ELR (cell line): ENCODE measurements around the gene WBP11.

ENCODE experiments used
- DNase-seq: peaks from one replicate; pipeline ENCODE4 v3.0.0-alpha.2; 2015; ENCODE audit warnings: low read depth

The WBP11 gene

DNA sequence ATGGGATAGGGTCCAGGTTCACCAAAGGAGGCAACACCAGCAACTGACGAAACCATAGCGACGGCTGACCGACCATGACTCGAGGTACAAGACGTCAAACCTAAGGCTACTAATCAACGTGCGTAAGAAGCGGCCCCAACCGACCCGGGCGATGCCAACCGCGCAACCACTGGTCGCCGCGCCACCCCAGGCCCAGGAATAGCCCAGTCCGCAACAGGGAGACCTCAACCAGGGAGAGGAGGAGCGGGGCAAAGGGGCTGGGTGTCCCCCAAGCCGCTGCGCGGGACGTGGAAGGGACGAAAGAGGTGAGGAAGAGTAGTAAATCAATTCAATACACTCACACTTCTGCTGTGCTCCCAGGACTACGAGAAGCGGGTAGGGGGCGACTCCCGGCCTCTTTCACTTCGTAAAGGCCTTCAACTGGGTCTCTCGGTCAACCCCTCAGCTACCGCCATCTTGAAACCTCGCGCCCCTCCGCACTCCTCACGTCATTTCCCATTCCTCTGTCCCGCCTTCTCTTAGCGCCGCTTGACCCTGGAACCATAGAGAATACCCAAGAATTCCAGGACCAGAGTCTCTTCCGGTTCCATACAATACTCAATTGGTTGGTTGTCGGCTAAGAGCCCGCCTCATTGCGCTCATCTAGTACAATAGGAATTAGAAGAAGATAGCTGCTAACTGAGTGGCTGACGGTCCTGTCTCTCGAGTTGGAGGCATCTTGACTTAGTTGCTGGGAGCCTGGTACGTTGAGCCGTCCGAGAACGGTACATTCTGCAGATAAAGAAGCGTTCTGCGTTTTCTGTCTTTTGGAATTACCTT, at the start of gene WBP11, which contains the start of gene C12orf60:
Gene WBP11, minus strand, starts transcription at position 468 of the 819 bp plus-strand sequence. CDS start 2,095 bp downstream, outside the sequence.
Gene C12orf60, plus strand, starts transcription at position 660 of the 819 bp plus-strand sequence. CDS start 19,266 bp downstream, outside the sequence.
- DNase-seq, result peak; percentile 99

DNA sequence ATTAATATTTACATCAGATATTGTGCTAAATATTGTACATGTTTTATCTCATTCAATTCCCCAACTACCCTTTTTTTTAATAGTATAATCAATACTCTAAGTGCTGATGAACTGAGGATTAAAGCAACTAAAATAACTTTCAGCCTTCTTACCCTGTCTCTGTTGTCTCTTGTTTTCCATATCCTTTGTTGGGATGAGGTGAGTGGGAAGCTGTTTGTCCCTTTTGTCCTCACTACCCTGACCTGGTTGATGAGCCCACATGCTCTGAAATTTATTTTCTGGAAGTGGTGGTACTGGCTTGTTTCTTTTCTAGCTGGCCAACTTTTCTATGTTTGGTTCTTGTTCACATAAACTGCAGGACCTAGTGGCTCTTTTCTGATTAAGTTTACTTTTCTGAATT, 49.6 kb upstream of the WBP11 start:
- DNase-seq, result no peak

- no peak for DNase-seq
Measured at GRCh38 chr12:14850929-14851663, 47.8 kb upstream of the WBP11 start.

GRCh38 chr12:14849661-14850060, 46.4 kb upstream of the WBP11 start:
- DNase-seq, result peak; percentile 39

DNA sequence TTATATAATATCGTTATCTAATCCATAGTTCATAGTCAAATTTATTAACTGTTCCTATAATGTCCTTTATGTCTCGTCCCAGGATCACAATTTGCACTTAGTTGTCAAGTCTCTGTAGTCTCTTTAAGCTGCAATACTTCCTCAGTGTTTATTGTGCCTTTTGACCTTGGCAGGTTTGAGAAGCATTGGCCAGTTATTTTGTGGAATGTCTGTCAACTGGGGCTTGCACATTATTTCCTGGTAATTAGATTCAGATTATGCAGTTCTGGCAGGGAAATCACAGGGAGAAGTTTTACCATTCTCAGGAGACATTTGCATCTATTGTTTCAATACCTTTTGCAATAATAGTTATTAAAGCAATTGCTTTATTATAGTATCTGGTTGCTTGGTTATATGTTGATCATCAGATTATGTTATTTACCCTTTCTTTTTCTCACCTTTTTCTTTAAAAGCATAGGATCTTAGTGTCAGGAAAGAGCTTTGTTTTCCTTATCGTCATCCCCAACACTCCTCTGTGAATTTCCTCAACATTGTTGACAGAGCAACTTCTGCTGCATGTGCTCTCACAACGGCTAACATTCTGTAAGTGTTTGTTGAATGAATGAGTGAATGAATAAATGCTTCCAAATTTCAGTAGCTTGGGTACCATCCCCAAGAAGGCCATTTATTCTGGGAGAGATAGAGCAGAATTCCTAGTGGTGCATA, 43.8 kb upstream of the WBP11 start:
- no peak for DNase-seq

DNA sequence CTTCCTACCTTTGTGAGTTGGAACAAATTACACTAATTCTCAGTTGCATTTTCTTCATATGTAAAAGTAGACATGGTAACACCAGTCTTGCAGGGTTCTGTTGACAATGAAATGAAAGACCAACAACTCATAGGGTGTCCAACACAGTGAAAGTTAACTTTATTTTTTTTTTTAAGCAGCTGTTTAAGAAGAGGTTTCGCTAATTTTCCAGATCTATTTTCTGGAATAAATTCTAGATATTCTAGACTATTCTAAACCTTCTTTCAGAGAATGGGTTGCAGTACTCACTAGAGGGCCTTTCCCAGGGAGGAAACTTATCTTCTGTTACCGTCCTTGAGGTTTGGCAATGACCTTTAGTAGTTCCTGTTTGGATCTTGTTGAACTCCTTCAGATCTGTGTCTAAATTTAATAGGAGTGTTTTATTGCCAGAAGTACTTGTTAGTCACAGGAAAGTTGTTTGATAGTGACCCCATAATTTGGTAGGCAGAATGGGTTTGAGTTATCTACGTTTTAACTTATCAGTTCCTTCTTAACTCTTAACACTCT, 42.8 kb upstream of the WBP11 start:
- no peak for DNase-seq

DNA sequence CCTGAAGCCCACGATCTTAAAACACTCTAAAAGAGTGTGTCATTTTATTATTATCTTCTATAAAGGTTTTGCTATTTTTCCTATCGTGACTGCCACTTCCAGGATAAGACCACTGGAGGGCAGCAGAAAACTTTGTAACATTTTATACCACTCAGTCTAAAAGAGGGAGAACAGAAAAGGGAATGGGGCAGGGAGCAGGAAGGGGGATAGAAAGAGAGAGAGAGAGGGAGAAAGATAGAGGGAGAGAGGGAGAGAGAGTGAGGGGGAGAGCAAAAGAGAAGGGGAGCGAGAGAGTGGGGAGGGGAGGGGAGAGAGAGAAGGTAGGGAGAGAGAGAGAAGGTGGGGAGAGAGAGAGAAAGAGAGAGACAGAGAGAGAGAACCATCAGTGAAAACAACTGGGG, 42.1 kb upstream of the WBP11 start:
- DNase-seq, result peak; percentile 75

DNA sequence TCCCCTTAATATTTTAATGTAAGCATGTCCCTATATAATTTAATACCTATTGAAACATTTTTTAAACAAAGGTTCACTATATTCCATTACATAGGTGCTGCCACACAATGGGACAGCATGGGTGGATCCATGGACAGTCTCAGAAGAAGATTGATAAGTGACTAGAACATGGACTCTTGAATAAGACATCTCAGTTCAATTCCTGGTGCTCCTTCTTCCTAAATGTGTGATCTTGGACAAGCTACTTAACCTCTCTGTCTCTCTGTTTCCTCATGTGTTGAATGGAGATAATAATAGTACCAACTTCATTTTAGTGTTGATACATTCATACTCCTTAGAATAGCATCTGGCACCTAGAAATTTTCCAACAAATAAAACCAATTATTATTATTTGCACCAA, 41.1 kb upstream of the WBP11 start:
- no peak for DNase-seq

DNA sequence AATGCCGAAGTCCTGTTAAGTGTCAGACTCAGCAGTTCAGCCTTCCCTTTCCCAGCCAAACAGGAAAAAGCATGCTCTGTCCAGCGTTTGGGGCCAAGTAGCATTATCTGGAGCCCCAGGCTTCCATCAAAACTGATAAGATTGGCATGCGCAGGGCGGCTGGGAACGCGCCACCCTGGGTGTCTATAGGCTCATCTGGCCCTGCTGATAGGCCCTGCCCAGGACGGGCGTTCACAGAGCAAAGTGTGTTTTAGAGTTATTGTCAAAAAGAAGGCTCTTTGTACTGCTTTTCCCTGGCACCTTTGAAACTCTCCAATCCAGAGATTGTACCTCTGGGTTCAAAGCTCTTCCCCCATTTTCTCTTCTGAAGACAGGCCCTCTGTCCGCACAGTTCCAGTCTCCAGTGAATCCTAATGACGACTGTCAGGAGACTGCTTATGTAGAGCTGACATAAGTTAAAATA, 40.2 kb upstream of the WBP11 start, which contains the start of gene ART4:
Gene ART4, minus strand, starts transcription at position 102 of the 463 bp plus-strand sequence. CDS start 413 bp downstream, outside the sequence.
- no peak for DNase-seq

GRCh38 chr12:14842315-14842714, 39.0 kb upstream of the WBP11 start:
- DNase-seq, result no peak

DNA sequence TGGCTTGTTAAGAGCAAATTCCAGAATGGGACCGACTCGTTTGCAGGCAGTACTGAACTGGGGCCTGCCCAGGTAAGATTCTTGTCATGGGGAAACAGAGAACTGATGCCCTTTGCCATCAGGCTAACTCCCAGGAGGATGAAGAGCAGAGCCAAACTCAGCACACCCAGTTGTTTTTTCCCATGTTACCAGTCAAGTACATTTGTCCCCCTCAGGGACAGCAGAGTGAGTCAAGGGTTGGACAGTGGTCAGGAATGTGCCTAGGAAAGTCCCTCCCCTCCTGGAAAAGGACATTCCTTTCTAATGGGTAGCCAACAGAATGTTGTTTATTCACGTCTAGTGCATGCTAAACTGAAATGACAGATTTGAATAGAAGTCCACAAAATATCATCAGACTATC, 38.5 kb upstream of the WBP11 start:
- DNase-seq, result peak; percentile 84

- no peak for DNase-seq
Measured at GRCh38 chr12:14840616-14841015, 37.3 kb upstream of the WBP11 start.

GRCh38 chr12:14839262-14839661, 36.0 kb upstream of the WBP11 start:
- no peak for DNase-seq

DNA sequence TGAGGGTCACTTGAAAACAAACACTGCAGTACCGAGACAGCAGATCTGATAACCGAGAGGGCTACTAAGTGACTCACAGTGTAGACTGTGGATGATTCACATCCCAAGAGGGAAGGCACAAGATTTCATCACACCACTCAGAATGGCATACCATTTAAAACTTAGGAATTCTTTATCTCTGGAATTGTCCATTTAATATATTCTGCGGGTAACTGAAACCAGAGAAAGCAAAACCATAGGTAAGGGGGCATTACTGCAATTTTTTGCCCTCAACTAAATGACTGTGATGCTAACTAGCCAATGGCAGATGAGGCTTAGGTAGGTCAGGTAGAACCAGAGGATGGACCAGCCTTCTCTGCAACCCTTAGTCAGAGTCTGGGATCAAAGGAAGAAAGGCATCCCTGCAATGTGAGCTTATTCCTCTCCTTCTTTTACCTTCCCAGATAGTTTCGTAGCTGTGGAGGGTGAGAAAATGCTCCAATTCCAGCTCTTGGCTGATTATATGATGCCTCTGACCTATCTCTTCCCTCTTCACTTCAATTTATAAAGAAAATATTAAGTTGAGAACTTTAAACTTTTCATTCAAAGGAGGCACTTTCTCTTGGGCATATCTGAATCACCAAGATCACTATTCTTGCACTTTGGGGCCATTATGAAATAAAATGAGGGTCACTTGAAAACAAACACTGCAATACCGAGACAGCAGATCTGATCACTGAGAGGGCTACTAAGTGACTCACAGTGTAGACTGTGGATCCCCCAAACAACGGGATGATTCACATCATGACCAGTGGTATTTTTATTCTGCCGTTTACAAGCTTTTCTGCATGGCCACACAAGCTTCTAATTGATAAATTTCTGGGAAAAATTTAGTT, 33.3 kb upstream of the WBP11 start:
- DNase-seq, result peak; percentile 91

GRCh38 chr12:14834509-14834908, 31.2 kb upstream of the WBP11 start:
- DNase-seq, result no peak

DNA sequence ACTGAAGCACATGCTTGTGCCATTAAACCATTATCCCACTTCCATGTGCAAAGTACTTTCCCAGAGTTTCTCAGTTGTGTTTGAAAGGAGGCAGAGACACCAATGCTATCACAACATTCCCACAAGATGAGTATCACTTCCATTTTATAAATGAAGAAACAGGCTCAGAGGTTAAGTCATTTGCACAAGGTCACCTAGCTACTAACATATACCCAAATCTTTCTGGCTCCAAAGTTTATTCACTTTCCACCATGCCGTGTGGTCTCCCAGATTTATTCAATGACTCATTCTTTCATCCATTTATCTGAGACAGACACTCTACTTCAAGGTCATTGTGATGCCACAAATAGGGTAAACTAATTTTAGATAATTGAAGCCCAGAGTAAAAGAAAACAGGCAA, 30.7 kb upstream of the WBP11 start:
- DNase-seq, result peak; percentile 41

- DNase-seq, result no peak
Measured at GRCh38 chr12:14833336-14833735, 30.1 kb upstream of the WBP11 start.

- peak; percentile 46 for DNase-seq
Measured at GRCh38 chr12:14828892-14829291, 25.6 kb upstream of the WBP11 start.

GRCh38 chr12:14827043-14827442, 23.8 kb upstream of the WBP11 start:
- peak; percentile 24 for DNase-seq

GRCh38 chr12:14826491-14826890, 23.2 kb upstream of the WBP11 start:
- DNase-seq, result no peak

DNA sequence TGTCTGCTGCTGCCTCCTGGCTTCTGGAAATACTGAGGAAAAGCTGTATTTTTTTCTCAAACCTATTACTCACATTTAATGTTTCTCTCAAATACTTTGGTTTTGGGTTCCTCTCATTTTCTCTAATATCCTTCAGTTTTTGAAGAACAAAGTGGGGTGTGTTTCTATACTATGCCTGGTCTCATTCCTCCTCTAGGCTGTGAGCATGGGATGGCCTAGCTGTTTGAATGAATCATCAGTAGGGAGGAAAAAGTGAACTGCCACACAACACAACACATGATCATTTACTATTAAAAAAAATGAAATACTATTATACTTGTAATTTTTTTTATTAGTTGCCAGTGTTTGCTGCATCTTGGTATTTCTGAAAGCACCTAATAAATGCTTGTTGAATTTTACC, 22.0 kb upstream of the WBP11 start:
- peak; percentile 28 for DNase-seq
